K562 (cell line): Measurements from ENCODE around the gene SAE1. TPM values are rescaled to one million over a fixed set of nuclear protein-coding genes. Genes with fewer than 3 reads are reported as not detected.

ENCODE experiments used
- BDP1 ChIP-seq: IDR thresholded peaks from 3 replicates; pipeline ENCODE4 v1.6.1; 2011; ENCODE audit not compliant: insufficient read length, insufficient read depth
- CEBPG ChIP-seq, 3 experiments: fragments of 200-800 bp in 1 of 3; sonication (Bioruptor generic) in 1 of 3; sonication (generic) in 1 of 3; formaldehyde crosslinking in 1 of 3; IDR thresholded peaks in 2 of 3; conservative IDR thresholded peaks in 1 of 3; 2 replicates each; pipeline versions ENCODE4 v1.6.1 to v1.8.0; 2016 to 2022; ENCODE audit warnings: missing compliant biosample characterization in 2 of 3, missing genetic modification characterization in 2 of 3, mild to moderate bottlenecking in 1 of 3, missing genetic modification reagents in 1 of 3
- CHD2 ChIP-seq: IDR thresholded peaks from 2 replicates; pipeline ENCODE4 v1.6.1; 2011; ENCODE audit warnings: low read depth, low read length
- EZH2 ChIP-seq: IDR thresholded peaks from 2 replicates; pipeline ENCODE4 v1.6.1; 2012; ENCODE audit warnings: low read depth, mild to moderate bottlenecking, inconsistent platforms, low read length, borderline replicate concordance
- GTF2F1 ChIP-seq: IDR thresholded peaks from 2 replicates; pipeline ENCODE4 v1.6.1; 2011; ENCODE audit warnings: low read depth, low read length, improper control_type of control experiment
- KAT8 ChIP-seq: fragments of 450-650 bp; IDR thresholded peaks from 2 replicates; pipeline ENCODE4 v1.6.1; 2016; ENCODE audit warnings: low read depth, mild to moderate bottlenecking
- MCM3 ChIP-seq: fragments of 450-650 bp; IDR thresholded peaks from 2 replicates; pipeline ENCODE4 v1.6.1; 2016
- SFPQ ChIP-seq: fragments of 200-400 bp; formaldehyde crosslinking; IDR thresholded peaks from 2 replicates; pipeline ENCODE4 v1.6.1; 2017; ENCODE audit warnings: mild to moderate bottlenecking, low read depth, low read length, moderate library complexity
- SNIP1 ChIP-seq: fragments of 450-650 bp; IDR thresholded peaks from 2 replicates; pipeline ENCODE4 v1.7.1; 2017; ENCODE audit warnings: low read depth, mild to moderate bottlenecking
- ZC3H4 ChIP-seq: sonication (generic); formaldehyde crosslinking; IDR thresholded peaks from 2 replicates; pipeline ENCODE4 v1.9.0; 2021; ENCODE audit warnings: missing genetic modification reagents, borderline replicate concordance
- ZNF146 ChIP-seq: IDR thresholded peaks from one replicate; pipeline ENCODE4 v1.6.1; 2018; ENCODE audit warnings: missing compliant biosample characterization; ENCODE audit not compliant: unreplicated experiment
- polyA plus RNA-seq, 8 experiments: library from polyadenylated mRNA; depleted of rRNA in 4 of 8; stranded (reverse) in 5 of 8; unstranded in 3 of 8; fragments of >200 nt; fragmentation: Nextera tagmentation in 2 of 8; fragmentation: Illumina TruSeq in 1 of 8; extraction: Ambion mirVana in 2 of 8; extraction: Trizol in 1 of 8; gene quantifications; 2 replicates each; pipeline versions ENCODE4 v1.2.1 to v1.2.3, GENCODE V29; 2011 to 2014; ENCODE audit warnings: inconsistent platforms in 1 of 8, missing spikeins in 1 of 8
- total RNA-seq, 7 experiments: library from RNA; depleted of rRNA in 6 of 7; stranded (reverse); fragments of >200 nt in 6 of 7; fragmentation: Illumina TruSeq in 2 of 7; extraction: Trizol in 2 of 7; gene quantifications; 2 replicates each; pipeline versions ENCODE4 v1.2.1 to v1.2.3, GENCODE V29; 2011 to 2021; ENCODE audit warnings: low replicate concordance in 1 of 7
- TF ChIP-seq, protein P1 (sequence below): fragments of 450-650 bp; IDR thresholded peaks from 2 replicates; pipeline ENCODE4 v1.6.1; 2017; ENCODE audit warnings: antibody characterized with exemption, mild to moderate bottlenecking
- TF ChIP-seq, protein P2 (sequence below): fragments of 250-450 bp; sonication (Bioruptor Pico); IDR thresholded peaks from 2 replicates; pipeline ENCODE4 v1.5.1; 2021; ENCODE audit warnings: mild to moderate bottlenecking
- TF ChIP-seq, protein P3 (sequence below): IDR thresholded peaks from 2 replicates; pipeline ENCODE4 v1.6.1; 2016; ENCODE audit warnings: missing genetic modification characterization, missing compliant biosample characterization
- TF ChIP-seq, protein P4 (sequence below): fragments of 450-650 bp; formaldehyde crosslinking; IDR thresholded peaks from 2 replicates; pipeline ENCODE4 v1.4.0; 2020; ENCODE audit warnings: mild to moderate bottlenecking, mixed read lengths

SAE1 gene
- total and polyA plus RNA-seq, 9 of the 15 experiments (the other 6 are each of a cell fraction or from before 2014, with no cell fraction given), result 82.8 to 299 (median 217) TPM

GRCh38 chr19:47228168-47228936 lies 97.7 kb downstream of the SAE1 start (continued):
- TF ChIP-seq, protein P1, sequence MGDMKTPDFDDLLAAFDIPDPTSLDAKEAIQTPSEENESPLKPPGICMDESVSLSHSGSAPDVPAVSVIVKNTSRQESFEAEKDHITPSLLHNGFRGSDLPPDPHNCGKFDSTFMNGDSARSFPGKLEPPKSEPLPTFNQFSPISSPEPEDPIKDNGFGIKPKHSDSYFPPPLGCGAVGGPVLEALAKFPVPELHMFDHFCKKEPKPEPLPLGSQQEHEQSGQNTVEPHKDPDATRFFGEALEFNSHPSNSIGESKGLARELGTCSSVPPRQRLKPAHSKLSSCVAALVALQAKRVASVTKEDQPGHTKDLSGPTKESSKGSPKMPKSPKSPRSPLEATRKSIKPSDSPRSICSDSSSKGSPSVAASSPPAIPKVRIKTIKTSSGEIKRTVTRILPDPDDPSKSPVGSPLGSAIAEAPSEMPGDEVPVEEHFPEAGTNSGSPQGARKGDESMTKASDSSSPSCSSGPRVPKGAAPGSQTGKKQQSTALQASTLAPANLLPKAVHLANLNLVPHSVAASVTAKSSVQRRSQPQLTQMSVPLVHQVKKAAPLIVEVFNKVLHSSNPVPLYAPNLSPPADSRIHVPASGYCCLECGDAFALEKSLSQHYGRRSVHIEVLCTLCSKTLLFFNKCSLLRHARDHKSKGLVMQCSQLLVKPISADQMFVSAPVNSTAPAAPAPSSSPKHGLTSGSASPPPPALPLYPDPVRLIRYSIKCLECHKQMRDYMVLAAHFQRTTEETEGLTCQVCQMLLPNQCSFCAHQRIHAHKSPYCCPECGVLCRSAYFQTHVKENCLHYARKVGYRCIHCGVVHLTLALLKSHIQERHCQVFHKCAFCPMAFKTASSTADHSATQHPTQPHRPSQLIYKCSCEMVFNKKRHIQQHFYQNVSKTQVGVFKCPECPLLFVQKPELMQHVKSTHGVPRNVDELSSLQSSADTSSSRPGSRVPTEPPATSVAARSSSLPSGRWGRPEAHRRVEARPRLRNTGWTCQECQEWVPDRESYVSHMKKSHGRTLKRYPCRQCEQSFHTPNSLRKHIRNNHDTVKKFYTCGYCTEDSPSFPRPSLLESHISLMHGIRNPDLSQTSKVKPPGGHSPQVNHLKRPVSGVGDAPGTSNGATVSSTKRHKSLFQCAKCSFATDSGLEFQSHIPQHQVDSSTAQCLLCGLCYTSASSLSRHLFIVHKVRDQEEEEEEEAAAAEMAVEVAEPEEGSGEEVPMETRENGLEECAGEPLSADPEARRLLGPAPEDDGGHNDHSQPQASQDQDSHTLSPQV, result no peak
- TF ChIP-seq ZNF146 (CRISPR knock-in tag) (no peak), EZH2 (no peak), CEBPG (CRISPR knock-in tag; IDR thresholded peaks at IDR 0.05) (no peak), CEBPG (tag; conservative IDR thresholded peaks at IDR 0.05 in 1 of 2, IDR thresholded peaks at IDR 0.05 in 1 of 2) (no peak; a peak in 1 of 4 replicates), SNIP1 (no peak), GTF2F1 (no peak), MCM3 (no peak), CHD2 (no peak), BDP1 (no peak), KAT8 (no peak), ZC3H4 (CRISPR knock-in tag) (no peak; the same call in 1 of the 2 replicates), SFPQ (no peak)
- TF ChIP-seq, protein P2, sequence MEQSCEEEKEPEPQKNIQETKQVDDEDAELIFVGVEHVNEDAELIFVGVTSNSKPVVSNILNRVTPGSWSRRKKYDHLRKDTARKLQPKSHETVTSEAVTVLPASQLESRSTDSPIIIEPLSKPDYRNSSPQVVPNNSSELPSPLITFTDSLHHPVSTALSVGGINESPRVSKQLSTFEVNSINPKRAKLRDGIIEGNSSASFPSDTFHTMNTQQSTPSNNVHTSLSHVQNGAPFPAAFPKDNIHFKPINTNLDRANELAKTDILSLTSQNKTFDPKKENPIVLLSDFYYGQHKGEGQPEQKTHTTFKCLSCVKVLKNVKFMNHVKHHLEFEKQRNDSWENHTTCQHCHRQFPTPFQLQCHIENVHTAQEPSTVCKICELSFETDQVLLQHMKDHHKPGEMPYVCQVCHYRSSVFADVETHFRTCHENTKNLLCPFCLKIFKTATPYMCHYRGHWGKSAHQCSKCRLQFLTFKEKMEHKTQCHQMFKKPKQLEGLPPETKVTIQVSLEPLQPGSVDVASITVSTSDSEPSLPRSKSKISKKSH, result no peak
- TF ChIP-seq, protein P3, sequence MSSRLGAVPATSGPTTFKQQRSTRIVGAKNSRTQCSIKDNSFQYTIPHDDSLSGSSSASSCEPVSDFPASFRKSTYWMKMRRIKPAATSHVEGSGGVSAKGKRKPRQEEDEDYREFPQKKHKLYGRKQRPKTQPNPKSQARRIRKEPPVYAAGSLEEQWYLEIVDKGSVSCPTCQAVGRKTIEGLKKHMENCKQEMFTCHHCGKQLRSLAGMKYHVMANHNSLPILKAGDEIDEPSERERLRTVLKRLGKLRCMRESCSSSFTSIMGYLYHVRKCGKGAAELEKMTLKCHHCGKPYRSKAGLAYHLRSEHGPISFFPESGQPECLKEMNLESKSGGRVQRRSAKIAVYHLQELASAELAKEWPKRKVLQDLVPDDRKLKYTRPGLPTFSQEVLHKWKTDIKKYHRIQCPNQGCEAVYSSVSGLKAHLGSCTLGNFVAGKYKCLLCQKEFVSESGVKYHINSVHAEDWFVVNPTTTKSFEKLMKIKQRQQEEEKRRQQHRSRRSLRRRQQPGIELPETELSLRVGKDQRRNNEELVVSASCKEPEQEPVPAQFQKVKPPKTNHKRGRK, result no peak
- TF ChIP-seq, protein P4, sequence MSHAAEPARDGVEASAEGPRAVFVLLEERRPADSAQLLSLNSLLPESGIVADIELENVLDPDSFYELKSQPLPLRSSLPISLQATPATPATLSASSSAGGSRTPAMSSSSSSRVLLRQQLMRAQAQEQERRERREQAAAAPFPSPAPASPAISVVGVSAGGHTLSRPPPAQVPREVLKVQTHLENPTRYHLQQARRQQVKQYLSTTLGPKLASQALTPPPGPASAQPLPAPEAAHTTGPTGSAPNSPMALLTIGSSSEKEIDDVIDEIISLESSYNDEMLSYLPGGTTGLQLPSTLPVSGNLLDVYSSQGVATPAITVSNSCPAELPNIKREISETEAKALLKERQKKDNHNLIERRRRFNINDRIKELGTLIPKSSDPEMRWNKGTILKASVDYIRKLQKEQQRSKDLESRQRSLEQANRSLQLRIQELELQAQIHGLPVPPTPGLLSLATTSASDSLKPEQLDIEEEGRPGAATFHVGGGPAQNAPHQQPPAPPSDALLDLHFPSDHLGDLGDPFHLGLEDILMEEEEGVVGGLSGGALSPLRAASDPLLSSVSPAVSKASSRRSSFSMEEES, result no peak
